Testis (tissue), 3 donors: ENCODE data around the gene MINDY4. TPM values are rescaled to one million over a fixed set of nuclear protein-coding genes. Genes with fewer than 3 reads are reported as not detected.

ENCODE experiments used
- DNase-seq: peaks from one replicate; pipeline ENCODE4 v3.0.0-alpha.2; 2019
- H3K27ac ChIP-seq, 2 donors: fragments of 200-600 bp; sonication (generic); one replicate each; pipeline ENCODE4 v1.5.1; 2019
- H3K27me3 ChIP-seq: fragments of 200-600 bp; sonication (generic); one replicate; pipeline ENCODE4 v1.5.1; 2019
- H3K36me3 ChIP-seq: fragments of 200-600 bp; sonication (generic); one replicate; pipeline ENCODE4 v1.5.1; 2017; ENCODE audit warnings: low read depth; ENCODE audit errors: missing control alignments
- H3K4me1 ChIP-seq: fragments of 200-600 bp; sonication (generic); one replicate; pipeline ENCODE4 v1.5.1; 2019
- H3K4me3 ChIP-seq, 2 donors: fragments of 200-600 bp; sonication (generic); one replicate each; pipeline ENCODE4 v1.5.1; 2017 to 2019
- H3K9me3 ChIP-seq: fragments of 200-600 bp; sonication (generic); one replicate; pipeline ENCODE4 v1.5.1; 2017
- CTCF ChIP-seq, 3 experiments: fragments of 450-650 bp in 2 of 3; fragments of 200-600 bp in 1 of 3; sonication (generic) in 1 of 3; IDR thresholded peaks; one replicate each; pipeline ENCODE4 v1.5.1; 2016 to 2019; ENCODE audit warnings: antibody characterized with exemption in 3 of 3, mild to moderate bottlenecking in 2 of 3, moderate library complexity in 1 of 3
- POLR2A ChIP-seq: fragments of 450-650 bp; IDR thresholded peaks from one replicate; pipeline ENCODE4 v1.6.1; 2017; ENCODE audit warnings: antibody characterized with exemption, mild to moderate bottlenecking, moderate library complexity
- WGBS, 2 donors: methylation state at CpG; one replicate each; pipeline ENCODE4 v1.1.5; 2018; 5-methylcytosine and 5-hydroxymethylcytosine counted together
- intact Hi-C: fragments of 100-400 bp; cut with DNase I; formaldehyde crosslinking; loops from one replicate; pipeline ENCODE4 v1.15.1; 2023; ENCODE audit warnings: low total_unique reads
- polyA plus RNA-seq: library from polyadenylated mRNA; stranded (reverse); fragments of 350-450 nt; fragmentation: Illumina TruSeq; extraction: RNeasy Lipid Tissue Mini Kit (QIAGEN cat#74804); gene quantifications from one replicate; pipeline ENCODE4 v1.2.3, GENCODE V29; 2014; ENCODE audit warnings: low read depth, low replicate concordance; ENCODE audit not compliant: insufficient read depth
- total RNA-seq, 2 donors: library from RNA; depleted of rRNA; stranded (reverse); fragments of >200 nt; gene quantifications; one replicate each; pipeline ENCODE4 v1.2.3, GENCODE V29; 2016

MINDY4 gene
- total and polyA plus RNA-seq, 3 donors from 2014 or later, result 25.3 to 51.7 (median 47.6) TPM

- no peaks in the 10 kb centered on the region for H3K27me3 ChIP-seq
- intact Hi-C loops, result no loop called here
- WGBS, 2 donors, result 91 to 95% methylated on average over 23 to 24 of the region's 24 CpGs
- TF ChIP-seq POLR2A, result no peak
- TF ChIP-seq CTCF (IDR thresholded peaks at IDR 0.05), result no peak
- no peaks in the 10 kb centered on the region for H3K9me3 ChIP-seq
- H3K36me3 ChIP-seq, result no peaks in the 10 kb centered on the region
- H3K27ac ChIP-seq, result no peak overlapping the region
- H3K4me3 ChIP-seq, result no peak overlapping the region
- H3K4me1 ChIP-seq, result no peaks in the 10 kb centered on the region
- DNase-seq, result peak; percentile 1
Observed at GRCh38 chr7:30931161-30931928, 160.1 kb downstream of the MINDY4 start.

- no peak for TF ChIP-seq POLR2A
- TF ChIP-seq CTCF (IDR thresholded peaks at IDR 0.05), result no peak
- no peaks in the 10 kb centered on the region for H3K27me3 ChIP-seq
- no peaks in the 10 kb centered on the region for H3K4me1 ChIP-seq
- no peaks in the 10 kb centered on the region for H3K36me3 ChIP-seq
- no peak for DNase-seq
- no peak overlapping the region for H3K27ac ChIP-seq
- WGBS, 2 donors, result 90 to 97% methylated on average over 9 of the region's 9 CpGs
- no peaks in the 10 kb centered on the region for H3K9me3 ChIP-seq
- no peak overlapping the region for H3K4me3 ChIP-seq
- intact Hi-C loops, result no loop called here
Observed at GRCh38 chr7:30931929-30932540, 160.8 kb downstream of the MINDY4 start.

- WGBS, 2 donors, result 84 to 94% methylated on average over 6 of the region's 6 CpGs
- no peaks in the 10 kb centered on the region for H3K4me1 ChIP-seq
- H3K9me3 ChIP-seq, result no peaks in the 10 kb centered on the region
- no peaks in the 10 kb centered on the region for H3K27me3 ChIP-seq
- intact Hi-C loops, result no loop called here
- DNase-seq, result no peak
- H3K27ac ChIP-seq, result no peak overlapping the region
- no peak overlapping the region for H3K4me3 ChIP-seq
- H3K36me3 ChIP-seq, result no peaks in the 10 kb centered on the region
- TF ChIP-seq CTCF (IDR thresholded peaks at IDR 0.05), result no peak
- TF ChIP-seq POLR2A, result no peak
Observed at GRCh38 chr7:30932562-30932961, 161.3 kb downstream of the MINDY4 start.

GRCh38 chr7:30933124-30933974, 162.1 kb downstream of the MINDY4 start:
- H3K27ac ChIP-seq, result no peak overlapping the region
- no peak overlapping the region for H3K4me3 ChIP-seq
- DNase-seq, result no peak
- no peaks in the 10 kb centered on the region for H3K36me3 ChIP-seq
- no peaks in the 10 kb centered on the region for H3K4me1 ChIP-seq
- TF ChIP-seq CTCF (IDR thresholded peaks at IDR 0.05) (no peak), POLR2A (no peak)
- 86 to 89% methylated on average over 17 to 23 of the region's 26 CpGs for WGBS, 2 donors
- intact Hi-C loops, result no loop called here
- no peaks in the 10 kb centered on the region for H3K27me3 ChIP-seq
- no peaks in the 10 kb centered on the region for H3K9me3 ChIP-seq
